ENCODE data around the gene TXNDC5.

The TXNDC5 gene

DNA sequence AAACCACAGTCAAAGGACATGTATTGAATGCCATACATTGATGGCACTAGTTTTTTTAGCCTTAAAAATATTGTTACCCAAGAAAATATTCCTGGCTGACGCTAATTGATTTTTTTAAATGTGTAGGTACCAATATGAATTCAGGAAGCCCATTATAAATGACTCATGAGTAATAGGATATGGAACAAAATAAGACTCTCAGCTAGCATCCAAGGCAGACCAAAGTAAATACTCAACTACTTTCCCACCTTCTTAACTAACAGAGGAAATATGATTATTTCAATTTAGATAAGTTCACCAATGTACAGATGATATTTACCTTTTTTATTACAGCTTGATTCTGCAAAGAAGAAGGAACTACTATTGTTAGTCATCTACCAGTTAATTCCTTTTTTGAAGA is 43.2 kb upstream of the TXNDC5 start:
- Histone ChIP-seq H3K4me3 (replicated peaks; ENCODE audit: insufficient read depth, low read length) (no peak overlapping the region), H3K27ac (replicated peaks) (no peak overlapping the region), H3K27me3 (ENCODE audit: insufficient read depth, poor library complexity, severe bottlenecking) (no peaks in the 10 kb centered on the region)
- DNase-seq (ENCODE audit: low read depth in 1 of 2, low spot score in 1 of 2), result no peak
- no peak for TF ChIP-seq SPI1 (IDR thresholded peaks at IDR 0.05; ENCODE audit: borderline replicate concordance, low read depth)
- TF ChIP-seq GABPA (IDR thresholded peaks at IDR 0.05; ENCODE audit: low read depth), result no peak
- TF ChIP-seq POLR2AphosphoS5 (IDR thresholded peaks at IDR 0.05; ENCODE audit: low read depth), result no peak
- TF ChIP-seq, protein P1, sequence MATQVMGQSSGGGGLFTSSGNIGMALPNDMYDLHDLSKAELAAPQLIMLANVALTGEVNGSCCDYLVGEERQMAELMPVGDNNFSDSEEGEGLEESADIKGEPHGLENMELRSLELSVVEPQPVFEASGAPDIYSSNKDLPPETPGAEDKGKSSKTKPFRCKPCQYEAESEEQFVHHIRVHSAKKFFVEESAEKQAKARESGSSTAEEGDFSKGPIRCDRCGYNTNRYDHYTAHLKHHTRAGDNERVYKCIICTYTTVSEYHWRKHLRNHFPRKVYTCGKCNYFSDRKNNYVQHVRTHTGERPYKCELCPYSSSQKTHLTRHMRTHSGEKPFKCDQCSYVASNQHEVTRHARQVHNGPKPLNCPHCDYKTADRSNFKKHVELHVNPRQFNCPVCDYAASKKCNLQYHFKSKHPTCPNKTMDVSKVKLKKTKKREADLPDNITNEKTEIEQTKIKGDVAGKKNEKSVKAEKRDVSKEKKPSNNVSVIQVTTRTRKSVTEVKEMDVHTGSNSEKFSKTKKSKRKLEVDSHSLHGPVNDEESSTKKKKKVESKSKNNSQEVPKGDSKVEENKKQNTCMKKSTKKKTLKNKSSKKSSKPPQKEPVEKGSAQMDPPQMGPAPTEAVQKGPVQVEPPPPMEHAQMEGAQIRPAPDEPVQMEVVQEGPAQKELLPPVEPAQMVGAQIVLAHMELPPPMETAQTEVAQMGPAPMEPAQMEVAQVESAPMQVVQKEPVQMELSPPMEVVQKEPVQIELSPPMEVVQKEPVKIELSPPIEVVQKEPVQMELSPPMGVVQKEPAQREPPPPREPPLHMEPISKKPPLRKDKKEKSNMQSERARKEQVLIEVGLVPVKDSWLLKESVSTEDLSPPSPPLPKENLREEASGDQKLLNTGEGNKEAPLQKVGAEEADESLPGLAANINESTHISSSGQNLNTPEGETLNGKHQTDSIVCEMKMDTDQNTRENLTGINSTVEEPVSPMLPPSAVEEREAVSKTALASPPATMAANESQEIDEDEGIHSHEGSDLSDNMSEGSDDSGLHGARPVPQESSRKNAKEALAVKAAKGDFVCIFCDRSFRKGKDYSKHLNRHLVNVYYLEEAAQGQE (IDR thresholded peaks at IDR 0.05; ENCODE audit: insufficient replicate concordance, low read depth), result no peak
- no peak for TF ChIP-seq CTCF (IDR thresholded peaks at IDR 0.05; ENCODE audit: insufficient read depth, low read length)

- Histone ChIP-seq H3K4me3 (replicated peaks; ENCODE audit: insufficient read depth, low read length) (no peak overlapping the region), H3K27me3 (ENCODE audit: insufficient read depth, poor library complexity, severe bottlenecking) (no peaks in the 10 kb centered on the region), H3K27ac (replicated peaks) (no peak overlapping the region)
- no peak for TF ChIP-seq POLR2AphosphoS5 (IDR thresholded peaks at IDR 0.05; ENCODE audit: low read depth)
- DNase-seq (ENCODE audit: low read depth in 1 of 2, low spot score in 1 of 2), result peak in 1 of 2 experiments; percentile 18
These were observed 29.3 kb upstream of the TXNDC5 start for GRCh38 chr6:7939864-7940228.

GRCh38 chr6:7939184-7939863 is 28.7 kb upstream of the TXNDC5 start:
- H3K4me3 ChIP-seq (replicated peaks; ENCODE audit: insufficient read depth, low read length), result peak overlapping the region; percentile 4; the same call in 1 of the 2 replicates
- H3K27ac ChIP-seq (replicated peaks), result peak overlapping the region; percentile 62
- TF ChIP-seq SPI1 (IDR thresholded peaks at IDR 0.05; ENCODE audit: borderline replicate concordance, low read depth) (no peak), POLR2AphosphoS5 (IDR thresholded peaks at IDR 0.05; ENCODE audit: low read depth) (no peak), CTCF (IDR thresholded peaks at IDR 0.05; ENCODE audit: insufficient read depth, low read length) (no peak), GABPA (IDR thresholded peaks at IDR 0.05; ENCODE audit: low read depth) (no peak)
- TF ChIP-seq, protein P1 (IDR thresholded peaks at IDR 0.05; ENCODE audit: insufficient replicate concordance, low read depth), result no peak
- no peaks in the 10 kb centered on the region for H3K27me3 ChIP-seq (ENCODE audit: insufficient read depth, poor library complexity, severe bottlenecking)
- no peak for DNase-seq (ENCODE audit: low read depth in 1 of 2, low spot score in 1 of 2)

- H3K27me3 ChIP-seq (ENCODE audit: insufficient read depth, poor library complexity, severe bottlenecking), result no peaks in the 10 kb centered on the region
- DNase-seq (ENCODE audit: low read depth in 1 of 2, low spot score in 1 of 2), result peak in 1 of 2 experiments; percentile 66
- H3K27ac ChIP-seq (replicated peaks), result peak overlapping the region; percentile 62
- peak overlapping the region; percentile 4; the same call in 1 of the 2 replicates for H3K4me3 ChIP-seq (replicated peaks; ENCODE audit: insufficient read depth, low read length)
- TF ChIP-seq SPI1 (IDR thresholded peaks at IDR 0.05; ENCODE audit: borderline replicate concordance, low read depth) (peak; percentile 47; the same call in 1 of the 2 replicates), POLR2AphosphoS5 (IDR thresholded peaks at IDR 0.05; ENCODE audit: low read depth) (no peak)
- TF ChIP-seq, protein P1 (IDR thresholded peaks at IDR 0.05; ENCODE audit: insufficient replicate concordance, low read depth), result peak; percentile 68
These were observed 28.1 kb upstream of the TXNDC5 start for GRCh38 chr6:7938562-7939183.

Measured in HL-60 (cell line).